ENCODE data around the gene INTS13.
"Not testable (repeated sequence)": the region's sequence is repeated elsewhere in the genome, so short reads cannot be mapped to it uniquely, and the experiment has no call there.

Gene INTS13

GRCh38 chr12:26870491-26871419 is 67.0 kb downstream of the INTS13 start:
- DNase-seq (ENCODE audit: low spot score), result no peak

GRCh38 chr12:26869908-26870459 is 67.8 kb downstream of the INTS13 start:
- no peak for DNase-seq (ENCODE audit: low spot score)

GRCh38 chr12:26869104-26869494 is 68.7 kb downstream of the INTS13 start:
- DNase-seq (ENCODE audit: low spot score), result no peak

GRCh38 chr12:26868447-26869103 is 69.2 kb downstream of the INTS13 start:
- no peak for DNase-seq (ENCODE audit: low spot score)

GRCh38 chr12:26867080-26867479 is 70.7 kb downstream of the INTS13 start:
- DNase-seq (ENCODE audit: low spot score), result no peak

- DNase-seq (ENCODE audit: low spot score), result no peak
Observed at GRCh38 chr12:26863515-26863914, 74.3 kb downstream of the INTS13 start.

GRCh38 chr12:26862787-26863186 is 75.0 kb downstream of the INTS13 start:
- DNase-seq (ENCODE audit: low spot score), result not testable (repeated sequence)

GRCh38 chr12:26861690-26862089 is 76.1 kb downstream of the INTS13 start:
- DNase-seq (ENCODE audit: low spot score), result no peak

- no peak for DNase-seq (ENCODE audit: low spot score)
Observed at GRCh38 chr12:26857465-26858176, 80.2 kb downstream of the INTS13 start.

GRCh38 chr12:26855337-26855736 is 82.4 kb downstream of the INTS13 start:
- DNase-seq (ENCODE audit: low spot score), result no peak
